Stimulated activated naive CD4-positive, alpha-beta T cell (primary cell): Measurements from ENCODE around the gene CNN1.

Source experiments
- DNase-seq, 6 experiments: peaks; one replicate each; lab custom pipeline; 2025; lab: John Stamatoyannopoulos, UW

The CNN1 gene

DNA sequence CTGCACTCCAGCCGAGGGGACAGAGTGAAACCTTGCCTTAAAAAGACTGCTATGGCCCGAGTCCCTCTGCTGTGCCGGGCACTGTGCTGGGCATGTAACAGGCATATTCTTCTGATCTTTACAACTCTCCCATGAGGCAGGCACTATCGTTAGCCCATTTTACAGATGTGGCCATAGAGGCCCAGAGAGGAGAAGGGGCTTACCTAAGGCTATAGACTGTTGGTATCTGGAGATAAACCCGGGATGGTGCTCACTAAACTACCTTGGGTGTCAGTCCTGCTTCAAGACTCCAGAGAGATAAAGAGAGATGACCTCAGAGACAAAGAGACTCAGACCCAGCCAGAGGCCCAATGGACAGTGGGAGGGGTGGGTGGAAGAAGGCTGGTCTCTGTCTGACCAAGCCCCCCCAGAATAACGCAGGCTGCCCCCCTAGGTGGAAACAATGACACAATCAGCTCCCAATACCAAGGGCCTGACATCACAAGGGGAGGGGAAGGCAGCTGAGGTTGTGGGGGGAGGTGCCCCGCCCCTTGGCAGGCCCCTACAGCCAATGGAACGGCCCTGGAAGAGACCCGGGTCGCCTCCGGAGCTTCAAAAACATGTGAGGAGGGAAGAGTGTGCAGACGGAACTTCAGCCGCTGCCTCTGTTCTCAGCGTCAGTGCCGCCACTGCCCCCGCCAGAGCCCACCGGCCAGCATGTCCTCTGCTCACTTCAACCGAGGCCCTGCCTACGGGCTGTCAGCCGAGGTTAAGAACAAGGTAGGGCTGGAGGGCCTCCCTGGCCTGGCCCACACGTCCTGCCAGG, at the start of gene CNN1:
Gene CNN1, plus strand, starts transcription at position 620 of the 805 bp plus-strand sequence. Its CDS starts 77 bp downstream, at position 697.
- no peak for DNase-seq

DNA sequence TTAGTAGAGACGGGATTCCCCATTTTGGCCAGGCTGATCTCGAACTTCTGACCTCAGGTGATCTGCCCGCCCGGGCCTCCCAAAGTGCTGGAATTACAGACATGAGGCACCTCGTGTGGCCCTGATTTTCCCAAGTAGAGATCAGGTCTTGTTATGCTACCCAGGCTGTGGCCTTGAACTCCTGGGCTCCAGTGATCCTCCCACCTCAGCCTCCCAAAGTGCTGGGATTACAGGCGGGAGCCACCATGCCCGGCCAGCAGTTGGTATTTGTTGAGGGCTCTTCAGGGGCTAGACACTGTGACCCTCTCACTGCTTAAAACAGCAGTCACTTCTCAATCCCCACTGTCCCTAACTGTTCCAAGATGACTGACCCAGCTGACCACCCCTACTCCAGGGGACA, 49.3 kb upstream of the CNN1 start:
- no peak for DNase-seq

DNA sequence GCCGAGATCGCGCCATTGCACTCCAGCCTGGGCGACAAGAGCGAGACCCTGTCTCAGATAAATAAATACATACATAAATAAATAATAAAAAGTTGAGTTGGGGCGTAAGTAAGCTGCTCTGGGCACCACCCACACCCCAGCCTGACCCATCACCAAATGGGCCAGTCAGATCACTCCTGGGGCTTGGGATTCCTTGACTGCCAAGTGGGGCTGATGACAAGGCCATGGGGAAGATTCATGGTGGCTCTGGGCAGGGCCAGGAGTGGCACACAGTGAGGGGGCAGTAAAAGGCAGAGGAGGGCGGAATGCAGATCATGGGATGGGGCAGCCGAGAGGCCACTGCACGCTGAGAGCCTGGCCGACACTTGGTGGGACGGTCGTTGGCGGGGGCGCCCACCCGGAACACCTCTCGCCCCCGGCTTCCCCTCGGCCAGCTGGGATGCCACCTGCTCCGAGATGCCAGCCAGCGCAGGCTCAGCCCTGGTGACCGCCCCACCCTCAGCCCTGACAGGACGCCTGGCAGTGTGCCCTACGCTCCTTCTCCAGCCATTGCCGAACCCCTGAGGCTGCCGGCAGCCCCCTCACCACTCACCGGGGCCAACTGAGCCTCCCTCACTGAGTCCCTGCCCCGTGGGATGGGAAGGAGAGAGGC, 43.9 kb upstream of the CNN1 start:
- no peak for DNase-seq

DNA sequence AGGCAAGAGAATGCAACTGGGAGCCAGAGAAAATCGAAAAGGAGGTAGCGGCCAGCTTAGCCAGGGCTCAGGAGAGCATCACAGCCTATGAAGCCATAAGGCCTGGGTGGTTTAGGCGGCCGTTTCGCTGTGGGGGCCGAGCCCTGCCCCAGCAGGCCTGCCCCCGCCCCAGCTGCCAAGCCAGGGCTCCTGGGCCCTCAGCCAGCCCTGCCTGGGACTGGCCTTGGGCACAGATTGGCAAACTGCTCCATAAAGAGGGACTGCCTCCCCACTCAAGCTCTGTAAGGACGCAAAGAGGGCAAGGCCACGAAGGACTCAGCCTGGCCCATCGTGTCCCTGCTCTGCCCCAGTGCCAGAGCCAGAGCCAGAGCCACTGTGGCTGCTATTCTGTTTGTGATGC, 43.2 kb upstream of the CNN1 start:
- no peak for DNase-seq

DNA sequence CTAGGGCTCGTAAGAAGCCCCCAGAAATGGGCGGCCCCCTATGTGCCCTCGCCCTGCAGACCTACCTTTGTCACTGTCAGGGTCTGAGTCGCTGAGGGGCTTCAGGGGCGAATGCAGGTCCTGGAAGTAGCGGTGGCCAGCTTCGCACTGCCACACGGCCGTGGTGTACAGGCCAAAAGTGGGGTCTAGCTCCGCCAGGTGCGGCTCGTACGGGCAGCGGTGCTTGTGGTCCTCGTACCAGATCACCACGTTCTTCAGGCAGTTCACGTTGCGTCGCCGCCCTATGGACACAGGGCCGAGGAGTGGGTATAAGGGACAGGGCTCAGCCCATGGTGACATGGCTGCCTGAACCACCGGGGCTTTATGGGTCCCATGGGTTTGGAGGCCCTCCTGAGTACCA, 42.8 kb upstream of the CNN1 start:
- DNase-seq = no peak

DNA sequence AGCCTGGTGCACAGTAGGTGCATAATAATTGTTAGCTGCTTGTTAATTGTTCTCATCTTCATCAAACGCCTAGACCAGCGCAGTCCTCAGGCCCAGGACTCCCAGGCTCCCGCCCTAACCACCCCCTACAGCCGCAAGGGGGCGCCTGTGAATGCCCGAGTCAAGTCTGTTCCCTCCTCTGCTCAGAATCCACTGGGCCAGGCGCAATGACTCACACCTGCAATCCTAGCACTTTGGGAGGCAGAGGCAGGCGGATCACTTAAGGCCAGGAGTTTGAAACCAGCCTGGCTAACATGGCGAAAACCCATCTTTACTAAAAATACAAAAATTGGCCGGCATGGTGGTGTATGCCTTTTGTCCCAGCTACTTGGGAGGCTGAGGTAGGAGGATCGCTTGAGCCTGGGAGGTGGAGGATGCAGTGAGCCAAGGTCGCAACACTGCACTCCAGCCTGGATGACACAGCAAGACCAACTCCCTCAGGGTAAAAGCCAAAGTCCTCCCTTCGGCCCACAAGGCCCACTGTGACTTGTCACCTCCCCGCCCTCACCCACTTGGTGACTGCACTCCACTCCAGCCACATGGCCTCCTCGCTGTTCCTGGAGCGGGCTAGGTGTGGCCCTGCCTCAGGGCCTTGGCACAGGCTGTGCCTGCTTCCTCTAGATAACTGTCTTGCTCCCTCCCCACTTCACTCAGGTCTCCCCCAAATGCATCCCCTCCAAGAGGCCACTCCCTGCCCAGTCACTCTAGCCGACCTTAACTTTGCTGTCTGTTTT, 42.1 kb upstream of the CNN1 start:
- peak in 5 of 6 experiments; percentile 41 to 57 (median 48) for DNase-seq

DNA sequence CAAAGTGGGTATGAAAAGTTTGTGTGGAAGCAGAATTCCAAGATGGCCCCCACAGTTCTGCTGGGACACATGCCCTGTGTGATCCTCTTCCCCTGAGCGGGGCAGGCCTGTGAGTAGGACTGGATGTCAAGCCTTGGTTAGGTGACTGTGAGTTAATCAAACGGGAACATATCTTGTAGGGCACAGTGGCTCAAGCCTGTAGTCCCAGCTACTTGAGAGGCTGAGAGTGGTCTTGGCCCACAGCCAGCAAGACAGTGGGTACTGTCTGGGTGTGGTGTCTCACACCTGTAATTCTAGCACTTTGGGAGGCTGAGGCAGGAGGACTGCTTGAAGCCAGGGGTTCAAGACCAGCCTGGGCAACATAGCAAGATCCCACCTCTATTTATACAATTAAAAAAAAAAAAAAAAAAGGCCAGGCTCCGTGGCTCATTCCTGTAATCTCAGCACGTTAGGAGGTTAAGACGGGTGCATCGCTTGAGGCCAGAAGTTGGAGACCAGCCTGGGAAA, 39.4 kb upstream of the CNN1 start:
- DNase-seq = no peak

DNA sequence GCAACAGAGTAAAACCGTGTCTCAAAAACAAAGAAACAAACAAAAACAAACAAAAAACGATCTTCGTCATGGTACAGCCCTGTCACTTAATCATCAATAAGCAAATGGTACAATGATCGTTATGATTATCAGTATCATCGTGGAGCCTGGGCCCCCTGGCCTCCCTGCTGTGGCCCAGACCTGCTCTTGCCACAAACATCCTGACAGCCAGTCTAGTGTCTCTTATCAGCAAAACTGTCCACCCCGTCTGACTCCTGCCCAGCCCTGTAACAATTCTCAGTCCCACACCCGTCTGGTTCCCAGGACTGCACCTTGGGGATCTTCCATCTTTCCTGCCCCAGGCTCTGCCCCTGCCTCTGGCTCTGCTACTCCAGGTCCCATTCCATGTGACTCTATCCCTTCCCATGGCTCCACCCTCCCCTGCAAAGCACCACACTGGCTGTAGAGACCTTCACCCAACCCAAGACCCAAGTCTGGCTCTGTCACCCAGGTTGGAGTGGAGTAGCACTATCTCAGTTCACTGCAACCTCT, 38.7 kb upstream of the CNN1 start:
- no peak for DNase-seq

DNA sequence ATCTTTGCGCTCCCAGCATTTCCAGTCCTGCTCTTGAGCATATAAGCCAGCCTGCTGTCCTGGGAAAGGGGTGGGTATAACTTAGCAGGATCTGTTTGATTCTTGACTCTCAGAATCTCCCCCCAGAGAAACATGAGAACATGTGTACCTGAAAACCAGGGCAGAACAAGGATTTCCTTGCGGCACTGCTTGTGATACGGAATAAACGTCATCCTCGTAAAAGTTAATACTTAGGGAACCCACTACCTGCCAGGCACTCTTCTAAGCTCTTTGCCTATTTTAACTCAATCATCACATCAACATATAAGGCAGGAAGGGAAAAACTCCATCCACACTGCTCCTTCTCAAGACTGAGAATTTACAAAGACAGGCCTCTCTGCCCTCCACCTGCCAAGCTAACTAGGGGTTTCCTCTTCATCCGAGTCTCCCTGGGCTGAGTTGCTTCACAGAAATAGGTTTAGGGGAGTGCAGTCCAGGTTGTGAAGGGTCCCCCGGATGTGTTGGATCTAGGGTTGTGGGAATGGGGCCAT, 34.1 kb upstream of the CNN1 start:
- no peak for DNase-seq

DNA sequence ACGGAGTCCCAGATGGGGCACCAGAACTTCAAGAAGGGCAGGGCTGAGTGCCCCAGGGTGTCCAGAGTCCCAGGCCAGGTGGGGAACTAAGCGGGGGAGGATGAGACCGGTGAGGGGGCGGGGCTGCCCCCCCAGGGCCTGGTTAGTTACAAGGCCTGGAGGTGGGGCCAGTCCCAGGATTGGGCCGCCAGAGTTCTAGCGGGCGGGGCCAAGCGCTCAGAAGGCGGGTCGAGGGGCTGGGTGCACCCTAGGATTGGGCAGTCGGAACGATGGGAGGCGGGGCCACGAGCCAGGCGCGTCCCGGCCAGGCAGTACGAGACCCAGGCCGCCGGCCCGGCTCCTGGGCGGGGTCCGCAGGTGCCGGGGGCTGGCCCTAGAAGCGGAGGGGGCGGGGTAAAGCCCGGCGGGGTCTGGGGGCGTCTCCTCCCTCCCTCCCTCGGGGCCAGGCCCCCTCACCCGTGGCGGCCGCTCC, 33.6 kb upstream of the CNN1 start:
- peak; percentile 87 to 96 (median 92) for DNase-seq

DNA sequence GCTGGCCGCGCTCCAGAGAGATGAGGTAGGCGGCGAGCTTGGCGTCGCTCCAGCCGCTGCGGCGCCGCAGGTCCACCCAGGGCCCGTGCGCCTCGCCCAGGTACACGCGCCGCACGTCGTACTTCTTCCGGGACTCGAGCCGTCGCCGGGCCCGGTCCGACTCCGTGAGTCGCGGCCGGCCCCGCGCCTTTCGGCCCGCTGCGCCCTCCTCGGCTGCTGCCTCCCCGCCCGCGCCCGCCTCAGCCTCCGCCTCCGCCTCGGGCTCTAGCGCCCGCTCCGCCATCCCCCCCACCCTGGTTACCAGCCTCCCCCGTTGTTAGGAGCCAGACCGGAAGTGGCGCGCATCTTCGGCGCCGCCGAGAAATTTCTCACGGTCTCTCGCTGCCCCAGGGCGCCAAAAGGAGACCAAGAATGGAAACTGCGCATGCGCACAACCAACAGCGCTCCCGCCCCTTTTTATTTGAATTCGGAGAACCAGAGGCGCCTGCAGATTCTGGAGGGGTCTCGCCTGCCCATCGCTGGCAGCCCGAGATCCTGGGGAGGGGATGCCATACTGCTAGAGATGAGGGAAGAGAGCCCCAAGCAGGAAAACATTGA, 33.0 kb upstream of the CNN1 start, which contains the start of gene ZNF653:
Gene ZNF653, minus strand, starts transcription at position 336 of the 597 bp plus-strand sequence. Its CDS starts 53 bp downstream, at position 283.
- DNase-seq = peak; percentile 90 to 96 (median 94)

DNA sequence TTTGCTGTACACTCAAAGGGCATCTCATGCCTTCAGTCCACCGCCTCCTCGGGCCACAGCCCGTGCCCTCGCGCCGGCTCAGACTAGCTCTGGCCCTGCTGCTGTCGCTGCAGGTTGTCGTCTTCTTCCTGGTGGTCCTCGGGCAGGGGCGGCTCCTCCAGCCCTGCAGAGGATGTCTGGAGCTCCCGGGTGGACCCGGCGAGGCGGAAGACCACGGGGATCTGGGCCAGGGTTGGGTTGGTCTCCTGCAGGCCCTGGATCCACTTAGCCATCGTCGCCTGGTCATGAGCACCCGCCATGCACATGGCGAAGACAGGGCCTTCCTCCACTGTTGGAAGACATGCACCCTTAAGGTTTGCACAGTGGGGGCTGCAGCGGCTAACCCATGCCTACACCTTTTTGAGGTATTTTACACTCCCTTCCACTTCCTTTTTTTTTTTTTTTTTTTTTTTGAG, 32.5 kb upstream of the CNN1 start:
- no peak for DNase-seq

DNA sequence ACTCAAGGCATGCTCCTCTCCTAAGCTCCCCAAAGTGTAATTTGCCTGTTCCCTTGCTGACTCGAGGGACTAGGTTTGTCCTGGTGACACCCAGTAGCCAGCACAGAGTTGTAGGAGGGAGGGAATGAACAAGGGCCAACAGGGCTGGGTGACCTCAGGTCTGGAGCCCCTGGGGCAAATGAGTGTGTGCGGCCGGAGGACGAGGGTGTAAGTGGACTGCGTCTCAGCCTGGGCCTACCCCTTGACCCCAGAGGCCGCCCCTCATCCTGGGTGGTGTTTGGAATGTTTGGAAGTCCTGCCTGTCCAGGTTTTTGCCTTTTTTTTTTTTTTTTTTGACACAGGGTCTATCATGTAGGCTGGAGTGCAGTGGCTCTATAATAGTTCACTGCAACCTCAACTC, 31.7 kb upstream of the CNN1 start:
- DNase-seq = no peak

DNA sequence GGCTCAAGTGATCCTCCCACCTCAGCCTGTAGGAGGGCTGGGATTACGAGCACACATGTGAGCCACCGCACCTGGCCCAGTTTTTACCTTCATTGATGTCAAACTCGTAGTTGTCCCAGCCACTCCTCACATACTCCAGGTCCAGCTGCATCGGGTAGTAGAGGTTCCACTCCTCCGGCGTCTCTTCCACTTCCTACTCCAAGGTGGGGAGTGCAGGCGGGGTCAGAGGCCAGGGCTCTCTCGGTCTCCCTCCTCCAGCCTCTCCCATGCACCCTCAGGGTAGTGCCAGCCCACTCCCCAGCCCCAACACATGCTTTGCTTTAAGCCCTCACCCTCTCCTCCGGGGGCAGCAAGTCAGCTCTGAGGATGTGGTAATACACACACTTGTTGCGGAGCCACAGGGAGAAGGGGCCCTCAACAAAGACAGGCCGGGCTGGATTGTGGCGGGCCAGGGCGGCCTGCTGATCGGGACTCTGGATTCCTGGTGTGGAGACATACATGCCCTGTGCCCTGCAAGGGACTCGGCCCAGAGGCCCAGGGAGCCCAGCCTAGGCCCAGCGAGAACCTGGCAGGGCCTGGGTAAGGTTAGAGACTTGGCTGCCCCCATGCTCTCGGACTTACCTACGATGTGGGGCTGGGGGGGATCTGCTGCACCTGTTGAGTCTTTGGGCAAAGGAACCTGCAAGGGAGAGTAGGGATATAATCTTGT, 31.1 kb upstream of the CNN1 start:
- DNase-seq = no peak

DNA sequence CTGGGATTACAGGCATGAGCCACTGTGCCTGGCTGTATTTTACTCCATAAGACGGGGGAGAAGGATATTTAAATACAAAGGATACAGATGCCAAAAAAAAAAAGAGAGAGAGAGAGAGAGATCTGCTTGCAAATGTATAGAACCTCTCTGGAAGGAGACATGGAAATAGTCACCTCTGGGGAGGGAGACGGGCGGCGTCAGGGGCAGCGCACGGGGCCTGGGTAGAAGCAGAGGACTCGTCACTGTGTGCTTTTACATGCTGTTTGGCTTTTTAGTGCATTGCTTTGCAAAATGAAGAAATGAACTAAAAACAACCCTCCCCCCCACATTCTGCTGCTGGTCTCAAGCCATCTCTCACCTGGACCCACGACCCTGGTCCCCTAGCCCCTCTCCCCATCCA, 28.2 kb upstream of the CNN1 start:
- DNase-seq = no peak

DNA sequence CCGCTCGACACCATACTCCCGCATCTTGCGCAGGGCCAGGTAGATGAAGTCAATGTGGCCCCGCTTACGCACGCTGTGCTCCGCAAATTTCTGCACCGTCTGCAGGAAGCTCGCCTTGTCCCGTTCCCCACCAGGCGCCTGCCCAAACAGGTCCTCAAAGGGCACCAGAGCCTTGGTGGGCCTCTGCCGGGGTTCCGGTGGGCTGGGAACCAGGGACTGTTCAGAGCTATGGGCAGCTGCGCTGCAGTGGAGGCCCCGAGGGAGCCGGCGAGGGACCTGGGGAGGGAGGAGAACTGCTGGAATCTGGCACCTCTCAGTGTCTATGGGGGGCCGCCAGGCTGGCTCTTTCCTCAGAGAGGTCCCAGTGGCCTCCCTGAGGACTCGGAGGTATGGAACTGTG, 24.7 kb upstream of the CNN1 start:
- DNase-seq = no peak

DNA sequence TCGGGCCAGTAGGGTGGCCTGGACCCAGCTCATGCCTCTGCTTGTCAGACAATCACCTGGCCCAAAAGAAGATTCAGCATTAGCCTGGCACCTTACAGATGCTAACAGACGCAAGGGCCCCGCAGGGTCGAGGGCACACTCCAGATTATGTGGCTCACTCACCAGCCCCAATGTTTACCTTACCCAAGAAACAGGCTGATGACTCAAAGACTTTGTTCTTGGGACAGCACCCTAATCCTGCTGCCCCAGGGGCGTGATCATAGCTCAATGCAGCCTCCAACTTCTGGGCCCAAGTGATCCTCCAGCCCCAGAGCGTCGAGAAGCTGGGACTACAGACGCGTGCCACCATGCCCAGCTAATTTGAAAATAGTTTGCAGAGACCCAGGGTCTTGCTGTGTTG, 19.5 kb upstream of the CNN1 start:
- DNase-seq = no peak

DNA sequence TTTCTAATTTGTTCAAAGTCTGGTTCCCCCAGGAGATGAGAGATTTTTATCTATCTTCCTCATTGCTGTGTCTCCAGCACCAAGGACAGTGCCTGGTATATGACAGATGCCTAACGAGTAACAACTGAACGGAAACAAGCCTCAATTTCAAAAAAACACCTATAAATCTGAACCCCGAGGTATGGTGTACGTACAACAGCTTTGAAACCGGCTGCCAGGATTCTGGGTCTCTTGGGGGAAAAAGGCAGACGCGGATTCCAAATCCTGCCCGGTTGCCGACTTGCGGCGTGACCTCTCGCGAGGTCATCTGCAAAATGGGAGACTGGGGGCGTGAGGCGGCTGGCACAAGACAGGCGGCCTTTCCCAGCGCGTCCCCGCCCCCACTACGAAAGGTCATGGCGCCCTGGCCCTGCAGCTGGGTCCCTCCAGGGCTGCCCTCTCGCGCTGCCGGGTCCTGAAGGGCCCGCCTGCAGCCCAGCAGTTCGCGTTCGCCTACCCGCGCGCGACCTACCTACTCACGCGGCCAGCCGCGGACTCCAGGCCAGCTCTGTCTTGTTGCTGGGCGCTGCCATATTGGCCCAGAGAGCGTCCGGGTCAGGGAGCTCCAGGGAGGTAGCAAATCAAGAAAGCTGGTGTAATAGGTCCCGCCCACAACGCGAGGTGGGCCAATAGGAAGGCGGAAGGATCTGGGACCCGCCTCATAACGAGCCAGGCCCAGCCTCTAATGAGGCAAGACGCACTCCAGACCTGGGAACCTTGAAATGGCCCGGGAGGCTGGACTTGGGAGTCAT, 9.9 kb upstream of the CNN1 start, which contains the start of gene ECSIT:
Gene ECSIT, minus strand, starts transcription at position 584 of the 791 bp plus-strand sequence. CDS start 9,964 bp downstream, outside the sequence.
- DNase-seq = peak; percentile 78 to 91 (median 88)

DNA sequence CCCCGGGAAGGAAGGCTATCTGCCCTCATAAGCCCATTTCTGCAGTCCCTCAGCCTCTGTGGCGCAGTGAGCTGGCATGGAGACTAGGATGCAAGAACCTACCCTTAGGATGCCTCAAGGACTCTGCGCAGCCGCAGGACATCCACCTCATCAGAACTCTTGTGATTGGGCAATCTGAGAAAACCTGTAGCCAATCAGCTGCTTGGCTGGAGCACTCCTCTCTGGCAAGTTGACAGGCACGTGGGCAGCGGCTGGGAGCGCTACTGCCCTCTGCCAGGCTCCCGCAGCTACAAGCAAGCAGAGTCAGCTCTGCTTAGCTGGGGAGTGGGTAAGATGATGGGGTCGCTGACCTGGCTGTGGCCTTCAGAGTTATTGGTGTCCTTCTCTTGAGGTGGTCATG, 8.2 kb upstream of the CNN1 start:
- DNase-seq = peak in 2 of 6 experiments; percentile 9 to 32

DNA sequence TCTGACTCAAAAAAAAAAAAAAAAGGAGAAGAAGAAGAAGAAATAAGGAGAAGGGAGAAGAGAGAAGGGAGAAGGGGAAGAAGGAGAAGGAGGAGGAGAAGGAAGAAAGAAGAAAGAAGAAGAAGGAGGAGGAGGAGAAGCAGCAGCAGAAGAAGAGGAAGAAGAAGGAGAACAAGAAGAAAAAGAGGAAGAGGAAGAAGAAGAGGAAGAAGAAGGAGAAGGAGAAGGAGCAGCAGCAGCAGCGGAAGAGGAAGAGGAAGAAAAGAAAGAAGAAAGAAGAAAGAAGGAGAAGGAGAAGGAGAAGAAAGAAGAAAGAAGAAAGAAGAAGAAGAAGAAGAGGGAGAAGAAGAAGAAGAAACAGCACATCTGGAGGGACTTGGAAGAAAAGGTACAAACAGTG, 4.1 kb upstream of the CNN1 start:
- DNase-seq = no peak
